Osteocyte (in vitro differentiated cells): ENCODE results near the gene MAGEB4. TPM values are rescaled to one million over a fixed set of nuclear protein-coding genes. Genes with fewer than 3 reads are reported as not detected.
"Not testable (repeated sequence)": the region's sequence is repeated elsewhere in the genome, so short reads cannot be mapped to it uniquely, and the experiment has no call there.

ENCODE experiments used
- DNase-seq: peaks from one replicate; pipeline ENCODE4 v3.0.0; 2021; ENCODE audit warnings: mixed read lengths; ENCODE audit not compliant: unreplicated experiment; ENCODE audit errors: extremely low spot score
- H3K27ac Mint-ChIP-seq: one replicate; pipeline ENCODE4 v1.8.0; 2021; ENCODE audit warnings: mild to moderate bottlenecking, mixed read lengths; ENCODE audit not compliant: unreplicated experiment
- H3K27me3 Mint-ChIP-seq: one replicate; pipeline ENCODE4 v1.8.0; 2021; ENCODE audit warnings: mixed read lengths; ENCODE audit not compliant: unreplicated experiment
- H3K36me3 Mint-ChIP-seq: one replicate; pipeline ENCODE4 v1.8.0; 2021; ENCODE audit warnings: mixed read lengths; ENCODE audit not compliant: unreplicated experiment
- H3K4me1 Mint-ChIP-seq: one replicate; pipeline ENCODE4 v1.8.0; 2021; ENCODE audit warnings: mixed read lengths; ENCODE audit not compliant: unreplicated experiment
- H3K4me3 Mint-ChIP-seq: one replicate; pipeline ENCODE4 v1.8.0; 2021; ENCODE audit warnings: mild to moderate bottlenecking, moderate library complexity, mixed read lengths; ENCODE audit not compliant: unreplicated experiment
- H3K9me3 Mint-ChIP-seq: one replicate; pipeline ENCODE4 v1.8.0; 2021; ENCODE audit warnings: mixed read lengths; ENCODE audit not compliant: unreplicated experiment
- long read RNA-seq: library from polyadenylated mRNA; unstranded; transcript quantifications from one replicate; pipeline ENCODE4 v2.0.0, GENCODE V29; 2021
- total RNA-seq: library from RNA; stranded (reverse); gene quantifications from 2 replicates; pipeline ENCODE4 v1.2.1, GENCODE V29; 2021
- TF ChIP-seq, protein P1 (sequence below): fragments of 200-600 bp; sonication (generic); IDR thresholded peaks from 2 replicates; pipeline ENCODE4 v1.5.0; 2021; ENCODE audit warnings: antibody characterized with exemption, mild to moderate bottlenecking, moderate library complexity

MAGEB4 gene
- total RNA-seq = not detected in 2 replicates
- long read RNA-seq = 0 reads

- Mint-ChIP-seq H3K27me3 (peaks cover 9% of the 10 kb centered on the region), H3K36me3 (no peaks in the 10 kb centered on the region), H3K9me3 (no peaks in the 10 kb centered on the region), H3K27ac (no peak within 1 kb of the TSS), H3K4me3 (no peak within 1 kb of the TSS), H3K4me1 (no peaks in the 10 kb centered on the region)
- TF ChIP-seq, protein P1, sequence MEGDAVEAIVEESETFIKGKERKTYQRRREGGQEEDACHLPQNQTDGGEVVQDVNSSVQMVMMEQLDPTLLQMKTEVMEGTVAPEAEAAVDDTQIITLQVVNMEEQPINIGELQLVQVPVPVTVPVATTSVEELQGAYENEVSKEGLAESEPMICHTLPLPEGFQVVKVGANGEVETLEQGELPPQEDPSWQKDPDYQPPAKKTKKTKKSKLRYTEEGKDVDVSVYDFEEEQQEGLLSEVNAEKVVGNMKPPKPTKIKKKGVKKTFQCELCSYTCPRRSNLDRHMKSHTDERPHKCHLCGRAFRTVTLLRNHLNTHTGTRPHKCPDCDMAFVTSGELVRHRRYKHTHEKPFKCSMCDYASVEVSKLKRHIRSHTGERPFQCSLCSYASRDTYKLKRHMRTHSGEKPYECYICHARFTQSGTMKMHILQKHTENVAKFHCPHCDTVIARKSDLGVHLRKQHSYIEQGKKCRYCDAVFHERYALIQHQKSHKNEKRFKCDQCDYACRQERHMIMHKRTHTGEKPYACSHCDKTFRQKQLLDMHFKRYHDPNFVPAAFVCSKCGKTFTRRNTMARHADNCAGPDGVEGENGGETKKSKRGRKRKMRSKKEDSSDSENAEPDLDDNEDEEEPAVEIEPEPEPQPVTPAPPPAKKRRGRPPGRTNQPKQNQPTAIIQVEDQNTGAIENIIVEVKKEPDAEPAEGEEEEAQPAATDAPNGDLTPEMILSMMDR = no peak
- DNase-seq = peak; percentile 76
Measured at GRCh38 chrX:30241724-30242415, at the start of gene MAGEB4. MAGEB4 (plus strand) TSS chrX:30242000; CDS start chrX:30242136, 136 bp downstream.

DNA sequence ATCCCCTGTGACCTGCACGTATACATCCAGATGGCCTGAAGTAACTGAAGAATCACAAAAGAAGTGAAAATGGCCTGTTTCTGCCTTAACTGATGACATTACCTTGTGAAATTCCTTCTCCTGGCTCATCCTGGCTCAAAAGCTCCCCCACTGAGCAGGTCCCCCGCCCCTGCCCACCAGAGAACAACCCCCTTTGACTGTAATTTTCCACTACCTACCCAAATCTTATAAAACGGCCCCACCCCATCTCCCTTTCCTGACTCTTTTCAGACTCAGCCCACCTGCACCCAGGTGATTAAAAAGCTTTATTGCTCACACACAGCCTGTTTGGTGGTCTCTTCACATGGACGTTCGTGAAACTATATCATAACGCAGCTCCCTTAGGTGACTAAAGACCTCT is 47.9 kb upstream of the MAGEB4 start:
- H3K36me3 Mint-ChIP-seq, H3K27ac Mint-ChIP-seq, H3K4me3 Mint-ChIP-seq, H3K9me3 Mint-ChIP-seq, DNase-seq, H3K4me1 Mint-ChIP-seq: not testable (repeated sequence)
- peaks cover 13% of the 10 kb centered on the region for H3K27me3 Mint-ChIP-seq

- Mint-ChIP-seq H3K9me3 (no peaks in the 10 kb centered on the region), H3K4me1 (no peaks in the 10 kb centered on the region), H3K36me3 (no peaks in the 10 kb centered on the region), H3K27ac (no peak overlapping the region), H3K4me3 (no peak overlapping the region), H3K27me3 (peaks cover 10% of the 10 kb centered on the region)
- TF ChIP-seq, protein P1 = peak; percentile 42
- DNase-seq = no peak
Measured at GRCh38 chrX:30196322-30196721, 45.5 kb upstream of the MAGEB4 start.

DNA sequence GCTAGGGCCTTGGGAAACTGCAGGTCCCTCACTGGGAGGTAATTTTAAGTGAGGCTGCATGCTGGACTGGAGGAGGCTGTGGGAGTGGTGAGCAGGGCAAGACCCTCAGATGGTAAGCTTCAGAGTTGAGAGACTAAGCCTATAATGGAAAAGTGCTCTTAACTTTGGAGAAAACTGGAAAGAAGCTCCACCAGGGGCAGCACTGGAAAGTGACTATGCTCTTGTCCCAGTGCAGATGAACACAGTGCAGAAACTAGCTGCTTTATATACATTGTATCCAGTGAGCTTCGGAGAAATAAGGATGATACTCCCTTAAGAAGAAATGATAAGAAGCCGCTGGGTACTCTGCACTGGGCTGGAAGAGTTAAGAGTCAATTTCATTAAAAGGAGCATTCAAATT is 29.6 kb upstream of the MAGEB4 start:
- Mint-ChIP-seq H3K4me3 (no peak overlapping the region), H3K4me1 (no peaks in the 10 kb centered on the region), H3K27me3 (peaks cover 5% of the 10 kb centered on the region), H3K9me3 (no peaks in the 10 kb centered on the region), H3K27ac (no peak overlapping the region), H3K36me3 (no peaks in the 10 kb centered on the region)
- TF ChIP-seq, protein P1 = no peak
- no peak for DNase-seq

DNA sequence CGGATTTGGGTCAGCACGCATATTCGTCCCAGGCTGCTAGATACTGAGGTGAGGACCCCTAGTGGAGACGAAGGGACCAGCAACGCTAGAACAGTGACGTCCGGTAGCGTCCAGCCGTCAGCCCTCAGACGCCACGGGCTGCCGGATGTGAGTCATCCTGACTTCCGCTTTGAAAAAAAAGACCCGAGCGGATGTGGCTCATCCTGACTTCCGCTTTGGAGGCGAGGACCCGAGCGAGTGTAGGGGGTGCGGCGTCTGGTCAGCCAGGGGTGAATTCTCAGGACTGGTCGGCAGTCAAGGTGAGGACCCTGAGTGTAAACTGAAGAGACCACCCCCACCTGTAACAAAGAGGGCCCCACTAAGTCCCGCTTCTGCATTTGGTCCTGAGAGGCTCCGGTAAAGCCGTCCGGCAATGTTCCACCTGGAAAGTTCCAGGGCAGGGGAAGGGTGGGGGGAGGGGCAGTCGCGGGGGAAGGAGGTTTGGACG is 26.4 kb upstream of the MAGEB4 start, which contains the start of gene MAGEB2:
TSS of gene MAGEB2 (plus strand) at position 207 of the 487 bp plus-strand sequence. CDS start 3,018 bp downstream, outside the sequence.
- H3K9me3 Mint-ChIP-seq = no peaks in the 10 kb centered on the region
- no peaks in the 10 kb centered on the region for H3K36me3 Mint-ChIP-seq
- no peak within 1 kb of the TSS for H3K4me3 Mint-ChIP-seq
- TF ChIP-seq, protein P1 = no peak
- no peak within 1 kb of the TSS for H3K27ac Mint-ChIP-seq
- H3K4me1 Mint-ChIP-seq = no peaks in the 10 kb centered on the region
- DNase-seq = no peak
- peaks cover 5% of the 10 kb centered on the region for H3K27me3 Mint-ChIP-seq
